CD14-positive monocyte (primary cell): ENCODE data around the gene ACTR5. TPM values are rescaled to one million over a fixed set of nuclear protein-coding genes. Genes with fewer than 3 reads are reported as not detected.

ENCODE experiments used
- DNase-seq, 3 donors: peaks; one replicate each; pipeline ENCODE4 v3.0.0-alpha.2; 2011 to 2022
- H2AFZ ChIP-seq: 2 replicates; pipeline ENCODE4 v1.6.0; 2012; ENCODE audit warnings: mild to moderate bottlenecking, low read depth, low read length, inconsistent platforms; ENCODE audit not compliant: insufficient read depth, poor library complexity, severe bottlenecking
- H3K27ac ChIP-seq, 2 donors: 1 replicate in 1 of 2; 2 replicates in 1 of 2; pipeline ENCODE4 v1.5.1; 2012 to 2013; ENCODE audit warnings: low read length in 2 of 2, control low read depth in 1 of 2, inconsistent platforms in 1 of 2, low read depth in 1 of 2, mild to moderate bottlenecking in 1 of 2
- H3K27me3 ChIP-seq, 2 donors: one replicate each; pipeline versions ENCODE4 v1.6.0 to v1.6.1; 2011 to 2013; ENCODE audit warnings: low read length in 2 of 2; ENCODE audit not compliant: control insufficient read depth in 2 of 2, insufficient read depth in 2 of 2
- H3K36me3 ChIP-seq, 2 donors: replicated peaks in 1 of 2; 1 replicate in 1 of 2; 2 replicates in 1 of 2; pipeline versions ENCODE4 v1.5.1 to v1.6.1; 2012 to 2013; ENCODE audit warnings: low read length in 2 of 2, control low read depth in 1 of 2, inconsistent platforms in 1 of 2, mild to moderate bottlenecking in 1 of 2; ENCODE audit not compliant: insufficient read depth in 2 of 2, control insufficient read depth in 1 of 2
- H3K4me1 ChIP-seq, 2 donors: 1 replicate in 1 of 2; 2 replicates in 1 of 2; pipeline versions ENCODE4 v1.5.1 to v1.6.1; 2012 to 2013; ENCODE audit warnings: low read length in 2 of 2, control low read depth in 1 of 2, inconsistent platforms in 1 of 2, mild to moderate bottlenecking in 1 of 2, moderate library complexity in 1 of 2; ENCODE audit not compliant: insufficient read depth in 2 of 2, control insufficient read depth in 1 of 2
- H3K4me2 ChIP-seq: replicated peaks from 2 replicates; pipeline ENCODE3; 2012; ENCODE audit warnings: low read length, moderate library complexity, mild to moderate bottlenecking; ENCODE audit not compliant: poor library complexity, severe bottlenecking; ENCODE audit errors: extremely low read depth
- H3K4me3 ChIP-seq, 3 experiments: fragments of 200-600 bp in 1 of 3; sonication (generic) in 1 of 3; replicated peaks in 1 of 3; 1 replicate in 2 of 3; 2 replicates in 1 of 3; pipeline ENCODE4 v1.5.1; 2011 to 2013; ENCODE audit warnings: low read length in 3 of 3, mild to moderate bottlenecking in 3 of 3, control low read depth in 2 of 3, low read depth in 2 of 3, inconsistent platforms in 1 of 3, moderate library complexity in 1 of 3
- H3K79me2 ChIP-seq: 2 replicates; pipeline ENCODE4 v1.6.0; 2012; ENCODE audit warnings: mild to moderate bottlenecking, control low read depth, inconsistent platforms, low read length, moderate library complexity; ENCODE audit not compliant: insufficient read depth
- H3K9ac ChIP-seq: 2 replicates; pipeline ENCODE4 v1.6.0; 2017; ENCODE audit warnings: low read length, mild to moderate bottlenecking; ENCODE audit not compliant: insufficient read depth, poor library complexity, severe bottlenecking
- H3K9me3 ChIP-seq, 2 donors: replicated peaks in 1 of 2; 1 replicate in 1 of 2; 2 replicates in 1 of 2; pipeline versions ENCODE4 v1.5.1 to v1.6.1; 2012 to 2013; ENCODE audit warnings: low read length in 2 of 2, control low read depth in 1 of 2; ENCODE audit not compliant: control insufficient read depth in 1 of 2, insufficient read depth in 1 of 2
- H4K20me1 ChIP-seq: 2 replicates; pipeline ENCODE4 v1.6.0; 2012; ENCODE audit warnings: mild to moderate bottlenecking, low read length, control low read depth, moderate library complexity; ENCODE audit not compliant: insufficient read depth
- H3K27ac Mint-ChIP-seq, 7 donors: one replicate each; pipeline ENCODE4 v1.8.0; 2020; ENCODE audit warnings: mild to moderate bottlenecking in 7 of 7, mixed read lengths in 7 of 7, moderate library complexity in 6 of 7, inconsistent platforms in 2 of 7
- H3K27me3 Mint-ChIP-seq, 3 donors: one replicate each; pipeline ENCODE4 v1.8.0; 2021 to 2022; ENCODE audit warnings: low read depth in 3 of 3, mild to moderate bottlenecking in 3 of 3, mixed read lengths in 3 of 3, moderate library complexity in 3 of 3, inconsistent platforms in 1 of 3
- H3K36me3 Mint-ChIP-seq, 2 donors: one replicate each; pipeline ENCODE4 v1.8.0; 2020; ENCODE audit warnings: mixed read lengths in 2 of 2, inconsistent platforms in 1 of 2, mild to moderate bottlenecking in 1 of 2
- H3K4me1 Mint-ChIP-seq: one replicate; pipeline ENCODE4 v1.8.0; 2020; ENCODE audit warnings: mild to moderate bottlenecking, mixed read lengths
- H3K4me3 Mint-ChIP-seq, 2 donors: one replicate each; pipeline ENCODE4 v1.8.0; 2020; ENCODE audit warnings: mild to moderate bottlenecking in 2 of 2, mixed read lengths in 2 of 2, moderate library complexity in 1 of 2
- H3K9me3 Mint-ChIP-seq, 7 donors: one replicate each; pipeline ENCODE4 v1.8.0; 2020 to 2022; ENCODE audit warnings: mixed read lengths in 7 of 7, mild to moderate bottlenecking in 6 of 7, moderate library complexity in 6 of 7, inconsistent platforms in 2 of 7
- WGBS: methylation state at CpG from one replicate; pipeline ENCODE4 v1.1.5; 2013; ENCODE audit warnings: missing lambda C conversion rate; ENCODE audit not compliant: insufficient coverage; 5-methylcytosine and 5-hydroxymethylcytosine counted together
- intact Hi-C, 2 donors: fragments of 100-400 bp; cut with micrococcal nuclease; formaldehyde crosslinking; loops; one replicate each; pipeline versions ENCODE4 v1.15.0 to v1.15.1; 2023
- polyA plus RNA-seq, 3 donors: library from polyadenylated mRNA; depleted of rRNA in 1 of 3; unstranded in 2 of 3; stranded (reverse) in 1 of 3; fragments of 300-500 nt in 2 of 3; fragments of >200 nt in 1 of 3; fragmentation: Illumina TruSeq in 2 of 3; gene quantifications; 1 replicate in 2 of 3; 2 replicates in 1 of 3; pipeline ENCODE4 v1.2.3, GENCODE V29; 2012 to 2021
- small RNA-seq: library from RNA; depleted of rRNA; stranded (forward); fragments of <200 nt; gene quantifications from one replicate; pipeline ENCODE3, GENCODE V24; 2012; ENCODE audit warnings: low read depth; ENCODE audit not compliant: insufficient read length
- TF ChIP-seq, protein P1 (sequence below): fragments of 200-600 bp; IDR thresholded peaks from one replicate; pipeline ENCODE4 v1.8.0; 2022; ENCODE audit warnings: antibody characterized with exemption, mild to moderate bottlenecking

ACTR5 gene
- polyA plus RNA-seq, 3 donors = 6.6 to 15.6 (median 7.3) TPM

DNA sequence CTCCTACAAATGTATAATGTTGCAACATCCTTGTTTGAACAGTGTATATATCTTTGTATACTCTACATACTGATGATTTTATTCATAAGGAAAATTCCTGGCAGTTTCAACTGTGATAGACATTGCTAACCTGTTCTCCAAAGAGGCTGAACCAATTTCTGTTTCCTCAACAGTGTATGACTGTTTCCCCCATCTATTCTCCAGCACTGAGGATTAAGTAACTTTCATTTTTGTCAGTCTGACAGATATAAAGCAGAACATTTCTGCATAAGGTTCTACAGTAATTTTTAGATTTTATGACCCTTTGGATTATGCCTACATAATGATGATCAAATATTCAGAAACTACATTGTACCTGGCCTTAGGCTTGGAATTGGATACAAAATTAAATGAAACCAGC is 67.2 kb downstream of the ACTR5 start:
- no peaks in the 10 kb centered on the region for H3K27me3 ChIP-seq
- intact Hi-C loops = no loop called here
- H2AFZ ChIP-seq = no peak overlapping the region
- H3K27ac ChIP-seq = no peak overlapping the region
- Mint-ChIP-seq H3K4me3 (no peak overlapping the region), H3K27me3 (peaks cover 0 to 5% (median 0%) of the 10 kb centered on the region in 3 donors), H3K9me3 (peaks cover 0 to 2% (median 0%) of the 10 kb centered on the region in 7 donors), H3K27ac (no peak overlapping the region), H3K36me3 (peaks cover 0 to 7% of the 10 kb centered on the region in 2 donors), H3K4me1 (peaks cover 35% of the 10 kb centered on the region)
- H3K9ac ChIP-seq = no peak overlapping the region
- H4K20me1 ChIP-seq = no peaks in the 10 kb centered on the region
- H3K4me1 ChIP-seq = peaks cover 26 to 27% of the 10 kb centered on the region in 2 donors
- H3K79me2 ChIP-seq = peaks cover 37% of the 10 kb centered on the region
- TF ChIP-seq, protein P1, sequence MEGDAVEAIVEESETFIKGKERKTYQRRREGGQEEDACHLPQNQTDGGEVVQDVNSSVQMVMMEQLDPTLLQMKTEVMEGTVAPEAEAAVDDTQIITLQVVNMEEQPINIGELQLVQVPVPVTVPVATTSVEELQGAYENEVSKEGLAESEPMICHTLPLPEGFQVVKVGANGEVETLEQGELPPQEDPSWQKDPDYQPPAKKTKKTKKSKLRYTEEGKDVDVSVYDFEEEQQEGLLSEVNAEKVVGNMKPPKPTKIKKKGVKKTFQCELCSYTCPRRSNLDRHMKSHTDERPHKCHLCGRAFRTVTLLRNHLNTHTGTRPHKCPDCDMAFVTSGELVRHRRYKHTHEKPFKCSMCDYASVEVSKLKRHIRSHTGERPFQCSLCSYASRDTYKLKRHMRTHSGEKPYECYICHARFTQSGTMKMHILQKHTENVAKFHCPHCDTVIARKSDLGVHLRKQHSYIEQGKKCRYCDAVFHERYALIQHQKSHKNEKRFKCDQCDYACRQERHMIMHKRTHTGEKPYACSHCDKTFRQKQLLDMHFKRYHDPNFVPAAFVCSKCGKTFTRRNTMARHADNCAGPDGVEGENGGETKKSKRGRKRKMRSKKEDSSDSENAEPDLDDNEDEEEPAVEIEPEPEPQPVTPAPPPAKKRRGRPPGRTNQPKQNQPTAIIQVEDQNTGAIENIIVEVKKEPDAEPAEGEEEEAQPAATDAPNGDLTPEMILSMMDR = no peak
- no peak overlapping the region for H3K4me2 ChIP-seq
- no peak overlapping the region for H3K4me3 ChIP-seq
- no peaks in the 10 kb centered on the region for H3K9me3 ChIP-seq
- DNase-seq = no peak
- H3K36me3 ChIP-seq = no peaks in the 10 kb centered on the region

DNA sequence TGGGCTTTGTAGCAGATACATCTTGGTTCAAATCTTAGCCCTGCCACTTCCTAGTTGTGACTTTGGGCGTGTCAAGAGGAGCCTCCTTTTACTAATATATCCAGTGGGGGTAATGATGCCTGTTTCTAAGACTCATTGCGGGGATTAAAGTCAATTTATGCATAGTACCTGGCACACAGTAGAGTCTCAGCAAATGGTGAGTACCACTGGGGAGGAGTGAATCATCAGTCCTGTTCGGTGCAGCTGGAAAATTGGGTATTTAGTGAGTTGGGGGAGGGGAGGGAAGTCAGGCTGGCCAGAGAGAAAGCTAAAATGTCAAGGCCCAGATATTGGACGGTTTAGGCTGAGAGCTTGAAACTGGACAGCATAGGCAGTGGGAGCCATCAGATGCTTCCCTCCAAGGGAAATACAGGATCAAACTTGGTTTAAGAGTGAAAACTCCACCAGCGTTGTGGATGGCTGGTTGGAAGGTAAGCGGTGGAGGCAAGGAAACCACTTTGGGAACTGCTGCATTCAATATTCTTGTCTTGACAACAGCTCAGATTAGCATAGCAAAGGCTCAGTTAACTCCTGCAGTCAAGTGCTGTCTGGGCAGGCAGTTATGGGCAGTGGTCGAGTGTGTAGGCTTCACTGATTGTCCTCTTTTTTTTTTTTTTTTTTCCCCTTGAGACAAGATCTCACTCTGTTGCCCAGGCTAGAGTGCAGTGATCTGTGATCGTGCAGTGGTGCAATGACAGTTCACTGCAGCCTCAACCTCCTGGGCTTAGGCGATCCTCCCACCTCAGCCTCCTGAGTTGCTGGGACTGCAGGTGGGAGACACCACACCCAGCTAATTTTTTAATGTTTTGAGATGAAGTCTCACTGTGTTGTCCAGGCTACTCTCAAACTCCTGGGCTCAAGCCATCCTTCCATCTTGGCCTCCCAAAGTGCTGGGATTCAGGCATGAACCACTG is 70.1 kb downstream of the ACTR5 start:
- Histone ChIP-seq H3K27me3 (no peaks in the 10 kb centered on the region), H2AFZ (no peak overlapping the region), H3K9ac (no peak overlapping the region), H3K4me1 (no peaks in the 10 kb centered on the region), H3K79me2 (peaks cover 18% of the 10 kb centered on the region), H4K20me1 (no peaks in the 10 kb centered on the region), H3K4me3 (no peak overlapping the region), H3K27ac (no peak overlapping the region), H3K36me3 (no peaks in the 10 kb centered on the region), H3K4me2 (no peak overlapping the region), H3K9me3 (no peaks in the 10 kb centered on the region)
- 98% methylated on average over 7 of the region's 9 CpGs for WGBS
- TF ChIP-seq, protein P1 = no peak
- DNase-seq = no peak
- Mint-ChIP-seq H3K9me3 (peaks cover 0 to 7% (median 1%) of the 10 kb centered on the region in 7 donors), H3K27ac (no peak overlapping the region), H3K36me3 (peaks cover under 1 to 16% of the 10 kb centered on the region in 2 donors), H3K4me1 (peaks cover 8% of the 10 kb centered on the region), H3K27me3 (peaks cover 0 to 8% (median 1%) of the 10 kb centered on the region in 3 donors), H3K4me3 (no peak overlapping the region)
- intact Hi-C loops = no loop called here

Small RNA genes lying within 50 kb of the gene (small RNA-seq; reads per million reads assigned to genes)
- not detected for gene RF00017

Other genes with a start within 250 kb of the ACTR5 start
- not detected for gene ADIG, start 167.3 kb upstream of the ACTR5 start, polyA plus RNA-seq
- not detected for gene ARHGAP40, start 146.7 kb upstream of the ACTR5 start, polyA plus RNA-seq
- not detected for gene SLC32A1, start 24.0 kb upstream of the ACTR5 start, polyA plus RNA-seq
- 1 to 10 TPM; 1.1 to 4.4 (median 1.4) TPM for gene PPP1R16B, start 57.2 kb downstream of the ACTR5 start, polyA plus RNA-seq
- gene FAM83D, start 178.0 kb downstream of the ACTR5 start, polyA plus RNA-seq = under 1 TPM in 2 of 3 donors, not detected in 1; 0.09 to 0.15 TPM
- 10 to 100 TPM in 1 of 3 donors, 1 to 10 TPM in 2; 1.6 to 11.2 (median 2.7) TPM for gene DHX35, start 213.9 kb downstream of the ACTR5 start, polyA plus RNA-seq